WERI-Rb-1 (cell line): ENCODE measurements around the gene FTO.

Experiments
- DNase-seq: peaks from one replicate; pipeline ENCODE4 v3.0.0-alpha.2; 2020
- H3K27ac ChIP-seq: fragments of 250-450 bp; sonication (Bioruptor Pico); 2 replicates; pipeline ENCODE4 v1.5.1; 2020; ENCODE audit warnings: mild to moderate bottlenecking, moderate library complexity
- H3K27me3 ChIP-seq: fragments of 250-450 bp; sonication (Bioruptor Pico); 2 replicates; pipeline ENCODE4 v1.5.1; 2021; ENCODE audit warnings: mild to moderate bottlenecking, low read depth, moderate library complexity; ENCODE audit not compliant: insufficient read depth, severe bottlenecking
- H3K36me3 ChIP-seq: fragments of 250-450 bp; sonication (Bioruptor Pico); 2 replicates; pipeline ENCODE4 v1.5.1; 2020; ENCODE audit warnings: mild to moderate bottlenecking, moderate library complexity
- H3K4me3 ChIP-seq: 2 replicates; pipeline ENCODE4 v1.5.1; 2011; ENCODE audit warnings: low read depth, mild to moderate bottlenecking, control low read depth, low read length
- H3K9me3 ChIP-seq: fragments of 250-450 bp; sonication (Bioruptor Pico); 2 replicates; pipeline ENCODE4 v1.5.1; 2021; ENCODE audit warnings: mild to moderate bottlenecking, moderate library complexity; ENCODE audit not compliant: severe bottlenecking
- CTCF ChIP-seq: IDR thresholded peaks from 2 replicates; pipeline ENCODE4 v1.5.1; 2011; ENCODE audit warnings: low read depth, mild to moderate bottlenecking, control low read depth, inconsistent platforms, low read length

The FTO gene

GRCh38 chr16:54094641-54095040 is 390.7 kb downstream of the FTO start:
- Histone ChIP-seq H3K36me3 (no peaks in the 10 kb centered on the region; the same call in 1 of the 2 replicates), H3K27ac (no peak overlapping the region), H3K9me3 (peaks cover 10% of the 10 kb centered on the region), H3K4me3 (no peak overlapping the region), H3K27me3 (no peaks in the 10 kb centered on the region)
- no peak for DNase-seq
- no peak for TF ChIP-seq CTCF

GRCh38 chr16:54096607-54097006 is 392.7 kb downstream of the FTO start:
- H3K27me3 ChIP-seq = no peaks in the 10 kb centered on the region
- H3K4me3 ChIP-seq = no peak overlapping the region
- no peak for DNase-seq
- no peak overlapping the region for H3K27ac ChIP-seq
- H3K36me3 ChIP-seq = no peaks in the 10 kb centered on the region; the same call in 1 of the 2 replicates
- H3K9me3 ChIP-seq = peaks cover 10% of the 10 kb centered on the region
- no peak for TF ChIP-seq CTCF

GRCh38 chr16:54097774-54098173 is 393.8 kb downstream of the FTO start:
- Histone ChIP-seq H3K9me3 (peaks cover 10% of the 10 kb centered on the region), H3K27me3 (no peaks in the 10 kb centered on the region), H3K4me3 (no peak overlapping the region), H3K36me3 (no peaks in the 10 kb centered on the region; the same call in 1 of the 2 replicates), H3K27ac (peak overlapping the region; percentile 55)
- TF ChIP-seq CTCF = no peak
- no peak for DNase-seq

GRCh38 chr16:54098247-54098646 is 394.3 kb downstream of the FTO start:
- TF ChIP-seq CTCF = no peak
- Histone ChIP-seq H3K4me3 (no peak overlapping the region), H3K36me3 (no peaks in the 10 kb centered on the region; the same call in 1 of the 2 replicates), H3K27ac (peak overlapping the region; percentile 55), H3K27me3 (no peaks in the 10 kb centered on the region), H3K9me3 (peaks cover 10% of the 10 kb centered on the region)
- no peak for DNase-seq

- H3K4me3 ChIP-seq = no peak overlapping the region
- no peaks in the 10 kb centered on the region; the same call in 1 of the 2 replicates for H3K36me3 ChIP-seq
- TF ChIP-seq CTCF = no peak
- H3K9me3 ChIP-seq = peaks cover 10% of the 10 kb centered on the region
- no peak for DNase-seq
- no peaks in the 10 kb centered on the region for H3K27me3 ChIP-seq
- H3K27ac ChIP-seq = no peak overlapping the region
These were observed 395.7 kb downstream of the FTO start for GRCh38 chr16:54099627-54100026.
